ENCODE data around the gene PTPRN2. TPM values are rescaled to one million over a fixed set of nuclear protein-coding genes. Genes with fewer than 3 reads are reported as not detected.

PTPRN2 gene
- total RNA-seq, 1 experiment from 2014 or later: 1.1 TPM

GRCh38 chr7:158183431-158183830 lies 404.2 kb downstream of the PTPRN2 start:
- DNase-seq (ENCODE audit: low read depth, low spot score) (no peak), ATAC-seq (no peak)
- no peaks in the 10 kb centered on the region; the same call in 1 of the 2 replicates for H3K27me3 ChIP-seq (ENCODE audit: control insufficient read depth, insufficient read depth, low read length)
- POLR2A ChIA-PET: no interaction called here
- H3K4me1 ChIP-seq (ENCODE audit: control insufficient read depth, insufficient read depth, low read length): no peaks in the 10 kb centered on the region
- CTCF ChIA-PET: no interaction called here
- H3K9me3 ChIP-seq (ENCODE audit: control insufficient read depth, insufficient read depth, low read depth, low read length): no peaks in the 10 kb centered on the region
- H3K4me3 ChIP-seq (ENCODE audit: low read depth in 2 of 2, low read length in 2 of 2): no peak overlapping the region
- intact Hi-C loops (cut with micrococcal nuclease; ENCODE audit: unreplicated experiment) (no loop called here), in situ Hi-C loops (cut with HindIII; ENCODE audit: low pct_unique_long_range_greater_than_20kb, low sequenced_read_pairs) (no loop called here)
- no peak overlapping the region for H3K27ac ChIP-seq (ENCODE audit: low read length)
- no peaks in the 10 kb centered on the region for H3K36me3 ChIP-seq (ENCODE audit: control insufficient read depth, insufficient read depth, low read length)
- TF ChIP-seq TCF7L2 (IDR thresholded peaks at IDR 0.05; ENCODE audit: low read depth, low read length) (no peak), POLR2AphosphoS5 (IDR thresholded peaks at IDR 0.05; ENCODE audit: low read depth, low read length) (no peak), CTCF (IDR thresholded peaks at IDR 0.05) (no peak), SIN3A (IDR thresholded peaks at IDR 0.05; ENCODE audit: borderline replicate concordance, insufficient read depth, low read depth, low read length) (no peak), REST (IDR thresholded peaks at IDR 0.05; ENCODE audit: insufficient read depth in 1 of 2, low read depth in 2 of 2, low read length in 1 of 2) (no peak)
- no TSS peak for BruUV-seq (replicated peaks)

- POLR2A ChIA-PET: no interaction called here
- in situ Hi-C loops (cut with HindIII; ENCODE audit: low pct_unique_long_range_greater_than_20kb, low sequenced_read_pairs): no loop called here
- H3K4me1 ChIP-seq (ENCODE audit: control insufficient read depth, insufficient read depth, low read length): no peaks in the 10 kb centered on the region
- no peaks in the 10 kb centered on the region for H3K9me3 ChIP-seq (ENCODE audit: control insufficient read depth, insufficient read depth, low read depth, low read length)
- no peaks in the 10 kb centered on the region for H3K36me3 ChIP-seq (ENCODE audit: control insufficient read depth, insufficient read depth, low read length)
- H3K27me3 ChIP-seq (ENCODE audit: control insufficient read depth, insufficient read depth, low read length): no peaks in the 10 kb centered on the region; the same call in 1 of the 2 replicates
- CTCF ChIA-PET: interaction anchor here (0.6 kb wide), 1 partner anchor 703 kb away, joined by 3 read pairs; no protein-coding TSS in a partner anchor
- intact Hi-C loops (cut with micrococcal nuclease; ENCODE audit: unreplicated experiment): no loop called here
- TF ChIP-seq SIN3A (IDR thresholded peaks at IDR 0.05; ENCODE audit: borderline replicate concordance, insufficient read depth, low read depth, low read length) (no peak), TCF7L2 (IDR thresholded peaks at IDR 0.05; ENCODE audit: low read depth, low read length) (no peak), CTCF (IDR thresholded peaks at IDR 0.05) (no peak), POLR2AphosphoS5 (IDR thresholded peaks at IDR 0.05; ENCODE audit: low read depth, low read length) (no peak), REST (IDR thresholded peaks at IDR 0.05; ENCODE audit: insufficient read depth in 1 of 2, low read depth in 2 of 2, low read length in 1 of 2) (no peak)
- ATAC-seq: no peak; the same call in 1 of the 2 replicates
- H3K27ac ChIP-seq (ENCODE audit: low read length): no peak overlapping the region
- H3K4me3 ChIP-seq (ENCODE audit: low read depth in 2 of 2, low read length in 2 of 2): no peak overlapping the region
- BruUV-seq (replicated peaks): no TSS peak
- no peak for DNase-seq (ENCODE audit: low read depth, low spot score)
Measured at GRCh38 chr7:158176561-158177173, 411.0 kb downstream of the PTPRN2 start.
